Mesenchymal stem cell (in vitro differentiated cells and primary cell): ENCODE results near the gene CA5A. TPM values are rescaled to one million over a fixed set of nuclear protein-coding genes. Genes with fewer than 3 reads are reported as not detected.

Experiments
- DNase-seq: peaks from one replicate; pipeline ENCODE4 v3.0.0-alpha.2; 2013
- H2AFZ ChIP-seq: one replicate; pipeline ENCODE4 v1.6.1; 2013; ENCODE audit warnings: low read depth, mild to moderate bottlenecking, control low read depth, inconsistent platforms, low read length, moderate library complexity
- H2AK5ac ChIP-seq: 2 replicates; pipeline ENCODE4 v1.6.1; 2013; ENCODE audit warnings: low read length, moderate library complexity, mild to moderate bottlenecking, inconsistent platforms; ENCODE audit not compliant: severe bottlenecking
- H2BK120ac ChIP-seq: one replicate; pipeline ENCODE4 v1.6.1; 2013; ENCODE audit warnings: low read depth, mild to moderate bottlenecking, inconsistent platforms, low read length, moderate library complexity
- H2BK12ac ChIP-seq, 2 experiments: one replicate each; pipeline ENCODE4 v1.6.1; 2013; ENCODE audit warnings: inconsistent platforms in 2 of 2, low read length in 2 of 2, mild to moderate bottlenecking in 2 of 2, moderate library complexity in 2 of 2, control low read depth in 1 of 2
- H2BK15ac ChIP-seq: one replicate; pipeline ENCODE4 v1.6.1; 2013; ENCODE audit warnings: mild to moderate bottlenecking, low read depth, inconsistent platforms; ENCODE audit not compliant: poor library complexity, severe bottlenecking
- H2BK5ac ChIP-seq: 2 replicates; pipeline ENCODE4 v1.6.1; 2013; ENCODE audit warnings: low read depth, mild to moderate bottlenecking, low read length, control low read depth, inconsistent platforms; ENCODE audit not compliant: poor library complexity, severe bottlenecking
- H3K14ac ChIP-seq, 2 experiments: one replicate each; pipeline ENCODE4 v1.6.1; 2013; ENCODE audit warnings: inconsistent platforms in 2 of 2, low read length in 2 of 2, control low read depth in 1 of 2, mild to moderate bottlenecking in 1 of 2, moderate library complexity in 1 of 2
- H3K18ac ChIP-seq, 2 experiments: one replicate each; pipeline ENCODE4 v1.6.1; 2013; ENCODE audit warnings: inconsistent platforms in 2 of 2, low read length in 2 of 2, control low read depth in 1 of 2, low read depth in 1 of 2, mild to moderate bottlenecking in 1 of 2
- H3K23ac ChIP-seq, 2 experiments: one replicate each; pipeline ENCODE4 v1.6.1; 2013; ENCODE audit warnings: inconsistent platforms in 2 of 2, low read length in 2 of 2, mild to moderate bottlenecking in 2 of 2, moderate library complexity in 2 of 2, control low read depth in 1 of 2
- H3K27ac ChIP-seq: 2 replicates; pipeline ENCODE4 v1.5.1; 2013; ENCODE audit warnings: mild to moderate bottlenecking, moderate library complexity, low read length, control low read depth, inconsistent platforms; ENCODE audit not compliant: poor library complexity, severe bottlenecking
- H3K27me3 ChIP-seq, 2 experiments: 2 replicates each; pipeline versions ENCODE4 v1.6.1 to v1.7.0; 2013; ENCODE audit warnings: low read length in 2 of 2, mild to moderate bottlenecking in 2 of 2, moderate library complexity in 2 of 2, control low read depth in 1 of 2, inconsistent platforms in 1 of 2; ENCODE audit not compliant: control insufficient read depth in 1 of 2, insufficient read depth in 1 of 2
- H3K36me3 ChIP-seq, 2 experiments: 2 replicates each; pipeline versions ENCODE4 v1.6.1 to v1.7.0; 2013; ENCODE audit warnings: low read length in 2 of 2, control low read depth in 1 of 2, inconsistent platforms in 1 of 2, low read depth in 1 of 2, mild to moderate bottlenecking in 1 of 2; ENCODE audit not compliant: insufficient read depth in 2 of 2, control insufficient read depth in 1 of 2
- H3K4ac ChIP-seq, 2 experiments: one replicate each; pipeline ENCODE4 v1.6.1; 2013; ENCODE audit warnings: inconsistent platforms in 2 of 2, low read length in 2 of 2, mild to moderate bottlenecking in 2 of 2, moderate library complexity in 2 of 2, control low read depth in 1 of 2, low read depth in 1 of 2
- H3K4me1 ChIP-seq: 2 replicates; pipeline ENCODE4 v1.6.1; 2013; ENCODE audit warnings: low read depth, low read length, control low read depth; ENCODE audit not compliant: control insufficient read depth, insufficient read depth
- H3K4me2 ChIP-seq: 2 replicates; pipeline ENCODE4 v1.6.1; 2013; ENCODE audit warnings: low read length, mild to moderate bottlenecking, inconsistent platforms; ENCODE audit not compliant: poor library complexity, severe bottlenecking
- H3K4me3 ChIP-seq, 2 experiments: 2 replicates each; pipeline versions ENCODE4 v1.5.1 to v1.7.0; 2013; ENCODE audit warnings: low read length in 2 of 2, mild to moderate bottlenecking in 2 of 2, control low read depth in 1 of 2, low read depth in 1 of 2; ENCODE audit not compliant: insufficient read depth in 1 of 2
- H3K79me1 ChIP-seq: replicated peaks from 2 replicates; pipeline ENCODE4 v1.6.1; 2013; ENCODE audit warnings: mild to moderate bottlenecking, control low read depth, low read length, inconsistent platforms; ENCODE audit not compliant: poor library complexity, severe bottlenecking
- H3K9ac ChIP-seq: 2 replicates; pipeline ENCODE4 v1.7.0; 2013; ENCODE audit warnings: mild to moderate bottlenecking, low read length, moderate library complexity
- H3K9me3 ChIP-seq: 2 replicates; pipeline ENCODE4 v1.7.0; 2013; ENCODE audit warnings: mild to moderate bottlenecking, low read length; ENCODE audit not compliant: control insufficient read depth
- H4K8ac ChIP-seq: one replicate; pipeline ENCODE4 v1.6.1; 2013; ENCODE audit warnings: inconsistent platforms, mild to moderate bottlenecking, low read length, moderate library complexity
- H4K91ac ChIP-seq: one replicate; pipeline ENCODE4 v1.6.1; 2013; ENCODE audit warnings: mild to moderate bottlenecking, low read length, inconsistent platforms
- WGBS: methylation state at CpG from one replicate; pipeline ENCODE4 v1.1.7; 2013; ENCODE audit warnings: mixed read lengths; 5-methylcytosine and 5-hydroxymethylcytosine counted together
- small RNA-seq: library from polyadenylated mRNA; stranded (forward); fragments of <200 nt; extraction: miRNeasy Mini kit (QIAGEN cat#:217004); gene quantifications from one replicate; pipeline ENCODE3, GENCODE V24; 2013; ENCODE audit warnings: low read depth

Gene CA5A

GRCh38 chr16:87839542-87840270 lies 96.6 kb downstream of the CA5A start:
- no peak overlapping the region for H3K23ac ChIP-seq
- no peak overlapping the region for H2AK5ac ChIP-seq
- no peak overlapping the region for H2BK5ac ChIP-seq
- no peak overlapping the region for H2AFZ ChIP-seq
- no peak overlapping the region for H3K4me2 ChIP-seq
- H3K27ac ChIP-seq, result no peak overlapping the region
- H4K8ac ChIP-seq, result no peak overlapping the region
- H3K18ac ChIP-seq, result peak overlapping the region in 1 of 2 experiments; percentile 28
- no peak for DNase-seq
- H3K4ac ChIP-seq, result no peak overlapping the region
- H3K4me1 ChIP-seq, result peaks cover 29% of the 10 kb centered on the region
- H2BK120ac ChIP-seq, result no peak overlapping the region
- no peaks in the 10 kb centered on the region for H3K27me3 ChIP-seq
- no peak overlapping the region for H4K91ac ChIP-seq
- H3K14ac ChIP-seq, result no peak overlapping the region
- peaks cover 22% of the 10 kb centered on the region for H3K79me1 ChIP-seq
- no peak overlapping the region for H3K9ac ChIP-seq
- WGBS, result 95% methylated on average over 34 of the region's 34 CpGs
- H2BK15ac ChIP-seq, result no peak overlapping the region
- H3K9me3 ChIP-seq, result no peaks in the 10 kb centered on the region
- H3K4me3 ChIP-seq, result no peak overlapping the region
- H3K36me3 ChIP-seq, result peaks cover 5 to 94% of the 10 kb centered on the region in 2 experiments
- no peak overlapping the region for H2BK12ac ChIP-seq

- Histone ChIP-seq H2AK5ac (no peak overlapping the region), H2BK12ac (no peak overlapping the region), H3K9me3 (no peaks in the 10 kb centered on the region), H2AFZ (no peak overlapping the region), H3K4ac (no peak overlapping the region), H3K9ac (no peak overlapping the region), H3K79me1 (peaks cover 14% of the 10 kb centered on the region), H2BK5ac (no peak overlapping the region), H3K4me3 (no peak overlapping the region), H4K91ac (no peak overlapping the region), H3K18ac (no peak overlapping the region), H3K23ac (no peak overlapping the region), H3K36me3 (peaks cover 9 to 94% of the 10 kb centered on the region in 2 experiments), H3K27ac (no peak overlapping the region), H3K4me1 (peaks cover 27% of the 10 kb centered on the region), H4K8ac (no peak overlapping the region), H3K4me2 (no peak overlapping the region), H3K14ac (no peak overlapping the region), H3K27me3 (no peaks in the 10 kb centered on the region), H2BK15ac (no peak overlapping the region), H2BK120ac (no peak overlapping the region)
- WGBS, result 98% methylated on average over 23 of the region's 27 CpGs
- DNase-seq, result no peak
These were observed 97.4 kb downstream of the CA5A start for GRCh38 chr16:87838643-87839541.

Small RNA genes within 50 kb of the gene (small RNA-seq; reads per million reads assigned to genes)
- gene AC127455.1, result not detected
